ENCODE measurements around the gene RAPGEF4.

- no peak for TF ChIP-seq CTCF (conservative IDR thresholded peaks at IDR 0.05; ENCODE audit: low read length)
- no peak for TF ChIP-seq EZH2phosphoT487 (IDR thresholded peaks at IDR 0.05; ENCODE audit: borderline replicate concordance)
Observed at GRCh38 chr2:172978063-172978383, 242.4 kb downstream of the RAPGEF4 start.
